ENCODE results near the gene NAB2.

NAB2 gene

DNA sequence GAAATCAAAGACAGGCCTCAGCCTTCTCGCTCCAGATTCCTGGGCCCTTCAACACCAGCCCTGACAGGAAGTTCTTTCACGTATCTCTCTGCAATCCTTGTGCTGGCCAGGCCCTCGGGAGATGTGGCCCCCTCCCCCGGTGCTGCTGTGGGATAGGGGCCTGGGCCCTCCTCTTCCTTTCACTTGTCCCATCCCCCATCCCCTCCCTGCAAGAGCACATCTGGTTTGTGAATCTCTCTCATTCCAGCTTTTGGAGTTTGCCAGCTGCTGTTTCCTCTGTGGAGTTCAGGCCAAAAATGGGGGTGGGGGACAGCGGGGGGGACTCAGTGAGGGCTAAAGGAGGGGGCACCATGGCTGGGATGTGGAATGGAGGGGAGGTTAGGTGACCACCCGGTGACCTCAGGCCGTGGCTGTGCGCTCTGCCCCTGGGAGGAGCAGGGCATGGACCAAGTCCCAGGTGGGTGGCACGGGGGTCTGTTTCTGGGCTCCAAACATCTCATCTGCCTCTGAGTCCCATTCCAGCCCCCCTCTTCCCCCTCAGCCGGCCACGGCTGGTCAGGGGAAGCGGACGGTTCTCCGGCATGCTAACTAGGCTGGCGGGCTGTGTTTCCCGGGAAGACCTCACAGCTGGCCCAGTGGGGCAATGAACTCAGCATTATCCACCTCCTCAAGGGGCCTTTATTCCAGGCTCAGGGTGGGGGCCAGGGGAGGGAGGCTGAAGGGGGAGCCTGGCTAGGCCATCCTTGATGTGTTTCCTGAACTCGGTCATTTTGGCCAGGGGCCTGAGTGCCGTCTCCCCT, 46.8 kb downstream of the NAB2 start:
- no peak for DNase-seq

GRCh38 chr12:57138526-57139272, 49.8 kb downstream of the NAB2 start:
- DNase-seq = no peak

DNA sequence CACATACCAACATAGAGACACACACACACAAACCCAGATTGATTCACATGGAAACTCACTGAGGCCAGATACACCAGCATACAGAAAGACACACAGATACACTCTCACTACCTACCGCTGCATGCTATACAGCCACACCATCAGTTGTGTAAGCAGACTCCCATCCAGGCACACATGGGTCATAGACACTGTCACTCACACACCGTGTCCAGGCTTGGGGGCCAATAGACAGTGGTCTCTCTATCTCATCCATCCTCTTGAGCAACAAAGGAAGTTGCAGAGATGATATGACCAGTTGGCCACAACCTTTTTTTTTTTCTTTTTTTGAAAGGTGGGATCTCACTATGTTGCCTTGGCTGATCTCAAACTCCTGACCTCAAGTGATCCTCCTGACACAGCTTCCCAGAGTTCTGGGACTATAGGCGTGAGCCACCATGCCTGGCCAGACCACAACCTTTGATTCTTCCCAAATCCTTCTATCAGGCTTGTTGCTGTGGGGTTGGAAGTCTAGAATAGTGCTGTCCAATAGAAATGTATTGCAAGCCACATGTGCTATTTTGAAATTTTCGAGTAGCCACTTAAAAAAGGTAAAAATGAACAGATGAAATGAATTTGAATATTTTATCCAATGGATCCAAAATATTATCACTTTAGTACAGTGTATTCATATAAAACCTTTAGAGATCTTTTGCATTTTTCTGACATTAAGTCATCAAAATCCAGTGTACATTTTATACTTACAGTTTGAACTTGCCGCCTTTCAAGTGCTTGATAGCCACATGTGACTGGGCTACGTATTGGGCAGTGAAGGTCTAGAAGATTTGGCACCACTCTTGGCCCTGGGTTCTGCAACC, 51.1 kb downstream of the NAB2 start:
- no peak for DNase-seq

DNA sequence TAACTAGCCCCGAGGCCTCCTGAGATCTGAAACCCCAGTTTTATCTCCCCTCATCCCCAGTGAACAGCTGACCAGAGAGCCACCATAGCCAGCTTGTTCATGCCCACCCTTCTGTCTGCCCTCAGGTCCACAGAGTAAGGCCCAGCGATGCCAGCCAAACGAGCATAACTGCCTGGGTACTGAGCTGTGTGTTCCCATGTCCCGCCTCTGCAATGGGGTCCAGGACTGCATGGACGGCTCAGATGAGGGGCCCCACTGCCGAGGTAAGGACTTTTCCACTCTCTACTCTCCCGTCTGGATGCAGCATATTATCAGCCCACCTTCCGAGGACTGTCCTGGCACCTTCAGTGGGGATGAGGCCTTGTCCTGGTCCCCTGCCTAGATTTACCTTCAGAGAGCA, 52.3 kb downstream of the NAB2 start:
- no peak for DNase-seq

GRCh38 chr12:57142121-57142520, 53.2 kb downstream of the NAB2 start:
- DNase-seq = no peak

- DNase-seq = no peak
These were observed 53.8 kb downstream of the NAB2 start for GRCh38 chr12:57142727-57143126.

- DNase-seq = no peak
These were observed 54.5 kb downstream of the NAB2 start for GRCh38 chr12:57143454-57143853.
